Brain microvascular endothelial cell (primary cell): ENCODE measurements around the gene SAMD14.

Experiments used
- DNase-seq: peaks from one replicate; pipeline ENCODE4 v3.0.0-alpha.2; 2020
- H3K27ac ChIP-seq: fragments of 250-450 bp; sonication (Bioruptor Pico); 2 replicates; pipeline ENCODE4 v1.5.1; 2020; ENCODE audit warnings: mild to moderate bottlenecking, moderate library complexity
- H3K27me3 ChIP-seq: fragments of 250-450 bp; sonication (Bioruptor Pico); replicated peaks from 2 replicates; pipeline ENCODE4 v1.5.1; 2020; ENCODE audit warnings: mild to moderate bottlenecking
- H3K36me3 ChIP-seq: fragments of 250-450 bp; sonication (Bioruptor Pico); replicated peaks from 2 replicates; pipeline ENCODE4 v1.5.1; 2020; ENCODE audit warnings: mild to moderate bottlenecking
- H3K4me3 ChIP-seq: 2 replicates; pipeline ENCODE4 v1.5.1; 2011; ENCODE audit warnings: low read depth, mild to moderate bottlenecking, control low read depth, low read length, moderate library complexity
- CTCF ChIP-seq: IDR thresholded peaks from 2 replicates; pipeline ENCODE4 v1.5.1; 2011; ENCODE audit warnings: low read depth, mild to moderate bottlenecking, moderate library complexity, low read length, control low read depth, inconsistent platforms; ENCODE audit errors: missing control alignments
- in situ Hi-C: cut with HindIII; loops from 2 replicates; pipeline ENCODE4 v1.10.0; 2017; ENCODE audit warnings: low sequenced_read_pairs, low pct_ligation_motif_present

The SAMD14 gene

GRCh38 chr17:50110591-50111349, 19.2 kb downstream of the SAMD14 start:
- H3K4me3 ChIP-seq = no peak overlapping the region
- no peak for TF ChIP-seq CTCF
- no peaks in the 10 kb centered on the region for H3K36me3 ChIP-seq
- no peak for DNase-seq
- H3K27ac ChIP-seq = no peak overlapping the region
- in situ Hi-C loops = no loop called here
- no peaks in the 10 kb centered on the region for H3K27me3 ChIP-seq

- Histone ChIP-seq H3K4me3 (no peak overlapping the region), H3K36me3 (no peaks in the 10 kb centered on the region), H3K27ac (no peak overlapping the region), H3K27me3 (no peaks in the 10 kb centered on the region)
- in situ Hi-C loops = no loop called here
- DNase-seq = no peak
- TF ChIP-seq CTCF = no peak
Observed at GRCh38 chr17:50109785-50110184, 20.2 kb downstream of the SAMD14 start.

GRCh38 chr17:50109207-50109606, 20.8 kb downstream of the SAMD14 start:
- no peak for TF ChIP-seq CTCF
- DNase-seq = no peak

GRCh38 chr17:50108556-50108955, 21.4 kb downstream of the SAMD14 start:
- in situ Hi-C loops = no loop called here
- no peaks in the 10 kb centered on the region for H3K36me3 ChIP-seq
- TF ChIP-seq CTCF = no peak

More at GRCh38 chr17:50109207-50109606, 20.8 kb downstream of the SAMD14 start:
- Histone ChIP-seq H3K4me3 (no peak overlapping the region), H3K27ac (no peak overlapping the region), H3K36me3 (no peaks in the 10 kb centered on the region), H3K27me3 (no peaks in the 10 kb centered on the region)
- in situ Hi-C loops = no loop called here

GRCh38 chr17:50107790-50108414, 22.1 kb downstream of the SAMD14 start:
- no peaks in the 10 kb centered on the region for H3K36me3 ChIP-seq
- H3K4me3 ChIP-seq = no peak overlapping the region
- no peak for TF ChIP-seq CTCF
- H3K27ac ChIP-seq = no peak overlapping the region
- no peak for DNase-seq
- H3K27me3 ChIP-seq = no peaks in the 10 kb centered on the region
- in situ Hi-C loops = no loop called here

More at GRCh38 chr17:50108556-50108955, 21.4 kb downstream of the SAMD14 start:
- H3K27ac ChIP-seq = no peak overlapping the region
- H3K4me3 ChIP-seq = no peak overlapping the region
- DNase-seq = no peak
- H3K27me3 ChIP-seq = no peaks in the 10 kb centered on the region
